Measurements from ENCODE around the gene CSN3. TPM values are rescaled to one million over a fixed set of nuclear protein-coding genes. Genes with fewer than 3 reads are reported as not detected.

Gene CSN3
- total RNA-seq, 2 donors from 2014 or later, result not detected

DNA sequence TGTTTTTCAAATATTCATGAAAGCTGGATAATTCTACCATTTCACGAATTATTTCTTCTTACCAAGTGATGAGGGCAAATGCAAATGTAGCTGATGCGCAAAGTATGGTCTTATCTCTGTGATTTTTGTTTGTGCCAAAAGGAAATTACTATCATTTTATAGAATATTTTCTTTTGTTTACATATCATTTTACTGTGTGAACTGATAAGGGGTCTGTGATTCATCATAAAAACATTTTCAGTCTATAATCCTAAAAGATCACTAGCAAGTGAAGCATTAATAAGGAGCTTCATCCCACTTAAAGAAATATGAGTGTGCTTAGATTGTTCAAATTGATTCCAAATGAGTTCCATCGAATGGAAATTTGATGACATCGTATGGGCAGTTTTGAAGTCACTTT lies 694 bp downstream of the CSN3 start:
- no peaks in the 10 kb centered on the region for H3K36me3 ChIP-seq
- DNase-seq, result no peak
- no peaks in the 10 kb centered on the region for H3K9me3 ChIP-seq
- intact Hi-C loops (cut with DNase I), result no loop called here
- TF ChIP-seq, protein P1, sequence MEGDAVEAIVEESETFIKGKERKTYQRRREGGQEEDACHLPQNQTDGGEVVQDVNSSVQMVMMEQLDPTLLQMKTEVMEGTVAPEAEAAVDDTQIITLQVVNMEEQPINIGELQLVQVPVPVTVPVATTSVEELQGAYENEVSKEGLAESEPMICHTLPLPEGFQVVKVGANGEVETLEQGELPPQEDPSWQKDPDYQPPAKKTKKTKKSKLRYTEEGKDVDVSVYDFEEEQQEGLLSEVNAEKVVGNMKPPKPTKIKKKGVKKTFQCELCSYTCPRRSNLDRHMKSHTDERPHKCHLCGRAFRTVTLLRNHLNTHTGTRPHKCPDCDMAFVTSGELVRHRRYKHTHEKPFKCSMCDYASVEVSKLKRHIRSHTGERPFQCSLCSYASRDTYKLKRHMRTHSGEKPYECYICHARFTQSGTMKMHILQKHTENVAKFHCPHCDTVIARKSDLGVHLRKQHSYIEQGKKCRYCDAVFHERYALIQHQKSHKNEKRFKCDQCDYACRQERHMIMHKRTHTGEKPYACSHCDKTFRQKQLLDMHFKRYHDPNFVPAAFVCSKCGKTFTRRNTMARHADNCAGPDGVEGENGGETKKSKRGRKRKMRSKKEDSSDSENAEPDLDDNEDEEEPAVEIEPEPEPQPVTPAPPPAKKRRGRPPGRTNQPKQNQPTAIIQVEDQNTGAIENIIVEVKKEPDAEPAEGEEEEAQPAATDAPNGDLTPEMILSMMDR (IDR thresholded peaks at IDR 0.05), result no peak
- H3K27me3 ChIP-seq, result no peaks in the 10 kb centered on the region
- H3K27ac ChIP-seq, result no peak overlapping the region
- no peaks in the 10 kb centered on the region for H3K4me1 ChIP-seq
- H3K9ac ChIP-seq (ENCODE audit: low read depth in 2 of 2, low read length in 2 of 2), result no peak overlapping the region
- no peak overlapping the region for H3K4me3 ChIP-seq

DNA sequence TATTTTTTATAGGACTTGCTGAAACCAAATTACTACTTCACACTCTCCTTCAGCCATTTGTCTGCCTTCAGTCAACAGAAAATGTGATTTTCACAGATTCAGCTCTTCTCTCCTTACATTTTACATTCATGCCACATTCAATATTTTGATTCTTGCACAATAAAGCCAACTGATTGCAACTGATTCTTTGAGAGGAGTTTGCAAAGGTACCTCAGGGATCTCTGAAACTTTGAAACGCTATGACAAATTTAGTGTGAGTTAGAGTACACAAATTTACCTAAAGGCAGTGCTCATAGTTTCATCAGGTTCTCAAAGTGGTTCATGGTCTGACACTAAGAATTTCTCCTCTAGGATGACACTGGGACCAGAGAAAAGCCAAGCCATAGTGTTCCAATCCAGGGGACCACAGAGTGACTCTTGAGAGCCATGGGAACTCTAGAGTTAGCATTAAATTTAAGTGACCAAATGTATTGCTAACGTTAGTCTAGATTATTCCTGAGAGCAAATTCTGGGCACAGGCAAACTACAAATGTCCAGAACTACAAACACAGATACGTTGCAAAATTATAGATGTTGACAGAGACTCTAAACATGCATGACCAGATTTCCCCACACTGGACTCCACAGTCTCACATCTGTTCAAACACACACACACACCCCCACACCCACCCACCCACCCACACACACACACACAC lies 9.0 kb downstream of the CSN3 start:
- H3K27me3 ChIP-seq, result no peaks in the 10 kb centered on the region
- no peaks in the 10 kb centered on the region for H3K4me1 ChIP-seq
- no peak overlapping the region for H3K4me3 ChIP-seq
- H3K9me3 ChIP-seq, result no peaks in the 10 kb centered on the region
- intact Hi-C loops (cut with DNase I), result no loop called here
- no peak for DNase-seq
- no peaks in the 10 kb centered on the region for H3K36me3 ChIP-seq
- H3K9ac ChIP-seq (ENCODE audit: low read depth in 2 of 2, low read length in 2 of 2), result no peak overlapping the region
- no peak overlapping the region for H3K27ac ChIP-seq
- TF ChIP-seq, protein P1 (IDR thresholded peaks at IDR 0.05), result no peak

DNA sequence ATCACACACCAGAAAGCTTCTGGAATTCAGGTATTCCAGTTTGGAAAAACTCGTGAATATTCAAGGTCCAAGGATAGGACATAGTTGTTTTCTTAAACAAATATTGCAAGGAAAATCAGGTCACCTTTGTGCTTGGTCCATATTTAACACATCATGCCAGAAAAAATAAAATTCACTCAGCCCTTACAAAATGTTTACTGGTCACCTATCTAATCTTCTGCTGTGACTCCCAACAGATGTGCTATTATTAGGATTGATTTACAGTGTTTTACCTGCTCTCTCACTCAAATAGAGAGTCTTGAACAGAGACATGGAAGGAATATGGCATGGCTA lies 9.5 kb downstream of the CSN3 start:
- TF ChIP-seq, protein P1 (IDR thresholded peaks at IDR 0.05), result no peak
- Histone ChIP-seq H3K27ac (no peak overlapping the region), H3K4me1 (no peaks in the 10 kb centered on the region), H3K9me3 (no peaks in the 10 kb centered on the region), H3K4me3 (no peak overlapping the region), H3K36me3 (no peaks in the 10 kb centered on the region), H3K9ac (ENCODE audit: low read depth in 2 of 2, low read length in 2 of 2) (no peak overlapping the region), H3K27me3 (no peaks in the 10 kb centered on the region)
- intact Hi-C loops (cut with DNase I), result no loop called here
- no peak for DNase-seq

DNA sequence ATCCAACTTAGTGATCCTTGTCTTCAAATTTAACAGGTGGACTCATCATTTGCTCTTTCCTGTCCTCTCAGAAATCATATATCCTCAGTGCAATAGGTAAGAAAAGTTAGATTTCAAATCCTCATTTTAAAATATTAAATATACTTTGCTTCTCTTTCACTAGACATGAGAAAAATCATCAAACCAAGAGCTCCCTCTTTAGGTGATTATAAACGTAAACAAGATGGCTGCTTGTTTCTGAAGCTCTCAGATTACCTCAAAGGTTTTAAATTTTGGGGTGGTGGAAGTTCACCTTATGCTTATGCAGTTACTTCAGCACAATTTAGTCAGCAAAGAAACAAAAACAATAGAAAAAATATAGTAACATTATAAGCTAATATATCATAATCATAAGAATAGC lies 27.3 kb downstream of the CSN3 start:
- no peak overlapping the region for H3K4me3 ChIP-seq
- intact Hi-C loops (cut with DNase I), result no loop called here
- no peaks in the 10 kb centered on the region for H3K36me3 ChIP-seq
- H3K9me3 ChIP-seq, result no peaks in the 10 kb centered on the region
- H3K9ac ChIP-seq (ENCODE audit: low read depth in 2 of 2, low read length in 2 of 2), result no peak overlapping the region
- H3K27me3 ChIP-seq, result no peaks in the 10 kb centered on the region
- H3K27ac ChIP-seq, result no peak overlapping the region
- DNase-seq, result no peak
- TF ChIP-seq, protein P1 (IDR thresholded peaks at IDR 0.05), result no peak
- no peaks in the 10 kb centered on the region for H3K4me1 ChIP-seq

DNA sequence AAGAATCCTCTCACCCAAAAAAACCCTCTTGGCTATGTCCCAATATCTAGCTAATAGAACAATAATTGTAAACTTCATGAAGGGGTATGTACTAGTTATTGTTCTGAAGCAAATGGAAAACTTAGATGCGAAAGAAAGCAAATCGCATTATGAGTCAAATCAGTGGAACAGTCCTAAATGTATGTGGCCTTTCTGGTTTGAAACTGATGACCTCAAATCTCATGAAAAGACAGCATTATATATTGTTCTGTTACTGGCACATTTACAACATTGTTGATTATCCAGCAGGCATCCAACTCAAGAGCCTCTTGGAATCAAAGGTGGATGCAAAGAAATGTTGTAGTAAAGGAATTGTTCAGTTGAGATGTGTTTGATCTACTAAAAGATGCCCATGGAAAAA lies 34.7 kb downstream of the CSN3 start:
- TF ChIP-seq, protein P1 (IDR thresholded peaks at IDR 0.05), result no peak
- intact Hi-C loops (cut with DNase I), result no loop called here
- Histone ChIP-seq H3K4me3 (no peak overlapping the region), H3K9ac (ENCODE audit: low read depth in 2 of 2, low read length in 2 of 2) (no peak overlapping the region), H3K4me1 (no peaks in the 10 kb centered on the region), H3K36me3 (no peaks in the 10 kb centered on the region), H3K27me3 (no peaks in the 10 kb centered on the region), H3K9me3 (no peaks in the 10 kb centered on the region), H3K27ac (no peak overlapping the region)
- DNase-seq, result no peak
